ENCODE results near the gene APOBEC3A.
A peak's percentile ranks its signal among the peaks of the same experiment; 100 is the strongest.
"Not testable (repeated sequence)": the region's sequence is repeated elsewhere in the genome, so short reads cannot be mapped to it uniquely, and the experiment has no call there.

The APOBEC3A gene

DNA sequence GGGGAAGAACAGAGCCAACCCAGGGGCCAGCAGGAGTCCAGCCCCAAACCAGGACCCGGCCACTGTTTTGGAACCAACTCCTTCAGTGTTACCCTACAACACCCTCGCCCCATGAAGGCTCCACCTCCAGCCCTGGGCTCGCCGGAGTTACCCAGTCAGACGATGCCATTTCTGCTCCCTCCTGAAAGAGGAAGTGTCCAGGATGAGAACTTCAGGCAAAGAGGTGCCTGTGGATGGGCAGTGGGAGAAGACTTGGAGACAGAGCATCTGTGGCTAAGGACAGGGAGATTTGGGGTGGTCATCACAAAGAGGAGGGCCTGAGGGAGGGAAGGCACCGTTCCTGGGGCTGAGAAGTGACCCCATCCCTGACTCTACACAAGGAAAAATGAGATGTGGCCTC, 38.7 kb downstream of the APOBEC3A start:
- ChIA-PET POLR2A (no interaction called here), CTCF (interaction anchor here (1.3 to 1.5 kb wide), 4 partner anchors 11 to 227 kb away, joined by 3 to 5 read pairs (median 4); partner anchors contain the start of gene APOBEC3B)
- TF ChIP-seq, protein P1, sequence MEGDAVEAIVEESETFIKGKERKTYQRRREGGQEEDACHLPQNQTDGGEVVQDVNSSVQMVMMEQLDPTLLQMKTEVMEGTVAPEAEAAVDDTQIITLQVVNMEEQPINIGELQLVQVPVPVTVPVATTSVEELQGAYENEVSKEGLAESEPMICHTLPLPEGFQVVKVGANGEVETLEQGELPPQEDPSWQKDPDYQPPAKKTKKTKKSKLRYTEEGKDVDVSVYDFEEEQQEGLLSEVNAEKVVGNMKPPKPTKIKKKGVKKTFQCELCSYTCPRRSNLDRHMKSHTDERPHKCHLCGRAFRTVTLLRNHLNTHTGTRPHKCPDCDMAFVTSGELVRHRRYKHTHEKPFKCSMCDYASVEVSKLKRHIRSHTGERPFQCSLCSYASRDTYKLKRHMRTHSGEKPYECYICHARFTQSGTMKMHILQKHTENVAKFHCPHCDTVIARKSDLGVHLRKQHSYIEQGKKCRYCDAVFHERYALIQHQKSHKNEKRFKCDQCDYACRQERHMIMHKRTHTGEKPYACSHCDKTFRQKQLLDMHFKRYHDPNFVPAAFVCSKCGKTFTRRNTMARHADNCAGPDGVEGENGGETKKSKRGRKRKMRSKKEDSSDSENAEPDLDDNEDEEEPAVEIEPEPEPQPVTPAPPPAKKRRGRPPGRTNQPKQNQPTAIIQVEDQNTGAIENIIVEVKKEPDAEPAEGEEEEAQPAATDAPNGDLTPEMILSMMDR (IDR thresholded peaks at IDR 0.05; ENCODE audit: control extremely low read depth, extremely low read depth, low read depth, missing control alignments): no peak
- no peak for DNase-seq (ENCODE audit: extremely low spot score)

DNA sequence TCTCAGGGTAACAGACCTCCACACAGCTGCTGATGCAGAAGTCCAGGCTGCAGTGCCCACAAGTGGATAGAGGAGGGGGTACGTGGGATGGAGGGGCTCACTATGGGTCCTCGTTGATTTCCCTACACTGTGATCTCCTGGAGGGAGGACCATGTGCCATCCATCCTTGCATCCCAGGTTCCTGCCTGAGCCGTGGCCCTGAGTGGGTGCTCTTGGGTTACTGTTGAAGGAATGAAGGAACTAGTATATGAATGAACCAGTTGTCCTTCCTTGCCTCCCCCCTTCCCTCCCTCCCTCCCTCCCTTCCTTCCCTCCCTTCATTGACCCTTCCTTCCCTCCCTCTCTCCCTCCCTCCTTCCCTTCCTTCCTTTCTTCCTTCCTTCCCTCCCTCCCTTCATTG, 40.1 kb downstream of the APOBEC3A start:
- POLR2A ChIA-PET: no interaction called here
- DNase-seq (ENCODE audit: extremely low spot score): no peak
- TF ChIP-seq, protein P1 (IDR thresholded peaks at IDR 0.05; ENCODE audit: control extremely low read depth, extremely low read depth, low read depth, missing control alignments): no peak
- CTCF ChIA-PET: interaction anchor here (1.4 kb wide), 1 partner anchor 128 kb away, joined by 5 read pairs; no protein-coding TSS in a partner anchor

DNA sequence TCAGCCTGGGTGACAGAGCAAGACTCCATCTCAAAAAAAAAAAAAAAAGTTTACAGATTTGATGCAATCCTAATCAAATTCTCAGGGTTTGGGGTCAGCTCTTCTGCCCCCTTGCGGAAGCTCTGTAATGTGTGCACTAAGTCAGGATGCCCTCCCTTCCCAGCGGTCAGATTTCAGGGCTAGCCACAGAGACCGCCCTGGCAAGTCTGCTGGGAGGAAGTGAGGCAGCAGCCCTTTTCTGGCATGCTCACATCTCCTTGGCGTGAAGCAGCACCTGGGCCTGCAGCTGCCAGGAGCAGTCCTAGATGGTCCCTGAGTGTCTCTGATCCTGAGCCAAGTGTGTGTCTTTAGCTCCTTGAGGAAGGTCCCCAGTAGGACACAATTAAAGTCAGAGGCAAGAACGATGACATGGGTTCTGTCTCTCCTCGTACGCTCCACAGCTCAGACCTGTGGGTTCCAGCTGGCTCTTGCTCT, 45.8 kb downstream of the APOBEC3A start:
- CTCF ChIA-PET: interaction anchor here (0.7 to 9.2 kb wide), 40 partner anchors 9 to 951 kb away, joined by 3 to 90 read pairs (median 4); partner anchors contain the start of genes APOBEC3B, APOBEC3C, APOBEC3D and APOBEC3G
- peak; percentile 85 for DNase-seq (ENCODE audit: extremely low spot score)
- TF ChIP-seq, protein P1 (IDR thresholded peaks at IDR 0.05; ENCODE audit: control extremely low read depth, extremely low read depth, low read depth, missing control alignments): peak; percentile 70
- POLR2A ChIA-PET: interaction anchor here (0.6 to 0.7 kb wide), 3 partner anchors 266 to 520 kb away, joined by 3 to 4 read pairs (median 3); no protein-coding TSS in a partner anchor

DNA sequence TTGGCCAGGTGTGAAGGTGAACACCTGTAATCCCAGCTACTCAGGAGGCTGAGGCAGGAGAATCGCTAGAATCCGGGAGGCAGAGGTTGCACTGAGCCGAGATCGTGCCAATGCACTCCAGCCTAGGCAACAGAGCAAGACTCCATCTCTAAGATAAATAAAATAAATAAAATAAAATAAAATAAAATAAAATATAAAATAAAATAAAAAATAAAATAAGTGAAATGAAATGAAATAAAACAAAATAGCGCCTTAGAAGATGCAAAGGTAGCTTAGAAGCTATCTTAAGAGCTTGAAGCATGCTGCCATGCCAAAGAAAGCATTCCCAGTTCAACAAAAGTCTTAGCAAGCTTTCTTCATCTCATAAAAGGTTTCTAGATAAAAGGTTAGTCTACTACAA, 49.8 kb downstream of the APOBEC3A start:
- no peak for DNase-seq (ENCODE audit: extremely low spot score)
- POLR2A ChIA-PET: no interaction called here
- CTCF ChIA-PET: interaction anchor here (0.8 to 9.2 kb wide), 9 partner anchors 12 to 238 kb away, joined by 3 to 90 read pairs (median 3); no protein-coding TSS in a partner anchor
- TF ChIP-seq, protein P1 (IDR thresholded peaks at IDR 0.05; ENCODE audit: control extremely low read depth, extremely low read depth, low read depth, missing control alignments): no peak

DNA sequence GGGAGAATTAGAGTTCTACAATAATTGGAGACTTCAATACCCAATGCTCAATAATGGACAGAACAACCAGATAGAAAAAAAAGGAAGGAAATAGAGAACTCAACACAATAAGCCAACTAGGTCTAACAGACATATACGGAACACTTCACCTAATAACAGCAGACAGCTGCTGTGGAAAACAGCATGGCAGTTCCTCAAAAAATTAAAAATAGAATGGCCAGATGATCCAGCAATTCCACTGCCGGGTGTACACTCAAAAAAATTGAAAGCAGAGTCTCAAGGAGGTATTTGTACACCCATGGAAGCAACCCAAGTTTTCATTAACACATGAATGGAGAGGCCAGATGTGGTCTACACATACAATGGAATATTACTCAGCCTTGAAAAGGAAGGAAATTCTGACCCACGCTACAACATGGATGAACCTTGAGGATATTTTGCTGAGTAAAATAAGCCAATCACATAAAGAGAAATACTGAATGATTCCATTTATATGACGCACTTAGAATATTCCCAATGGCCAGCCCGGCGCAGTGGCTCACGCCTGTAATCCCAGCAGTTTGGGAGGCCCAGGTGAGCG, 51.0 kb downstream of the APOBEC3A start:
- ChIA-PET CTCF (interaction anchor here (1.4 to 9.2 kb wide), 2 partner anchors 139 to 175 kb away, joined by 3 to 90 read pairs; no protein-coding TSS in a partner anchor), POLR2A (interaction anchor here (0.7 kb wide), 1 partner anchor 25 kb away, joined by 3 read pairs; no protein-coding TSS in a partner anchor)
- DNase-seq (ENCODE audit: extremely low spot score): not testable (repeated sequence)

DNA sequence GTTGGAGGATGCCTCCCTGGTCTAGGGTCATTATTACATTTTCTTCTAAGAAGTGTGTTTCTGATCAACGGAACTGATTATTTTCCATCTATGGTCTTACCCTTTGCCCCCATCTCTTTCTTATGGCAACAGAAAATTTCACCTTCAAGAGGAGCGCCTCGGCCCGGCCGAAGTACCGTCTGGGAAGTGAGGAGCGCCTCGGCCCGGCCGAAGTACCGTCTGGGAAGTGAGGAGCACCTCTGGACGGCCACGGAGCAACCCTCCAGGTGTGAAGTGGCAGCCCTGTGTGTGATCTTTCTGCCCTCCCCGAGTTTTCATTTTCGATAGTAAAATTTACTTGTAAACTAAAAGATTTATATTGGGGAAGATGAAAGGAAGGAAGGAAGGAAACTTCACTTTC, 53.5 kb downstream of the APOBEC3A start:
- ChIA-PET POLR2A (no interaction called here), CTCF (interaction anchor here (1.8 kb wide), 1 partner anchor 141 kb away, joined by 4 read pairs; no protein-coding TSS in a partner anchor)
- no peak for DNase-seq (ENCODE audit: extremely low spot score)
- TF ChIP-seq, protein P1 (IDR thresholded peaks at IDR 0.05; ENCODE audit: control extremely low read depth, extremely low read depth, low read depth, missing control alignments): no peak

All from GM10248 (cell line).